Subcutaneous adipose tissue (tissue), 4 donors: ENCODE results near the gene CPA3. TPM values are rescaled to one million over a fixed set of nuclear protein-coding genes. Genes with fewer than 3 reads are reported as not detected.

Experiments
- CTCF ChIP-seq: fragments of 450-650 bp; IDR thresholded peaks from one replicate; pipeline ENCODE4 v1.5.1; 2016; ENCODE audit warnings: low read depth, mild to moderate bottlenecking, control low read depth, antibody characterized with exemption, moderate library complexity
- total RNA-seq, 4 donors: library from RNA; depleted of rRNA; stranded (reverse); fragments of >200 nt; gene quantifications; one replicate each; pipeline ENCODE4 v1.1.0, GENCODE V29; 2016

CPA3 gene
- total RNA-seq, 4 donors from 2014 or later = 1.9 to 36.4 (median 15.4) TPM

- no peak for TF ChIP-seq CTCF
Observed at GRCh38 chr3:148896062-148896461, 31.0 kb downstream of the CPA3 start.

- no peak for TF ChIP-seq CTCF
Observed at GRCh38 chr3:148901987-148902791, 37.1 kb downstream of the CPA3 start.

GRCh38 chr3:148903022-148903442 is 37.9 kb downstream of the CPA3 start:
- TF ChIP-seq CTCF = no peak

- no peak for TF ChIP-seq CTCF
Observed at GRCh38 chr3:148903941-148904340, 38.8 kb downstream of the CPA3 start.

GRCh38 chr3:148906667-148907066 is 41.6 kb downstream of the CPA3 start:
- no peak for TF ChIP-seq CTCF

- TF ChIP-seq CTCF = no peak
Observed at GRCh38 chr3:148911173-148911572, 46.1 kb downstream of the CPA3 start.

GRCh38 chr3:148911592-148911991 is 46.5 kb downstream of the CPA3 start:
- TF ChIP-seq CTCF = no peak
